ENCODE measurements around the gene TMEM100.

Gene TMEM100

DNA sequence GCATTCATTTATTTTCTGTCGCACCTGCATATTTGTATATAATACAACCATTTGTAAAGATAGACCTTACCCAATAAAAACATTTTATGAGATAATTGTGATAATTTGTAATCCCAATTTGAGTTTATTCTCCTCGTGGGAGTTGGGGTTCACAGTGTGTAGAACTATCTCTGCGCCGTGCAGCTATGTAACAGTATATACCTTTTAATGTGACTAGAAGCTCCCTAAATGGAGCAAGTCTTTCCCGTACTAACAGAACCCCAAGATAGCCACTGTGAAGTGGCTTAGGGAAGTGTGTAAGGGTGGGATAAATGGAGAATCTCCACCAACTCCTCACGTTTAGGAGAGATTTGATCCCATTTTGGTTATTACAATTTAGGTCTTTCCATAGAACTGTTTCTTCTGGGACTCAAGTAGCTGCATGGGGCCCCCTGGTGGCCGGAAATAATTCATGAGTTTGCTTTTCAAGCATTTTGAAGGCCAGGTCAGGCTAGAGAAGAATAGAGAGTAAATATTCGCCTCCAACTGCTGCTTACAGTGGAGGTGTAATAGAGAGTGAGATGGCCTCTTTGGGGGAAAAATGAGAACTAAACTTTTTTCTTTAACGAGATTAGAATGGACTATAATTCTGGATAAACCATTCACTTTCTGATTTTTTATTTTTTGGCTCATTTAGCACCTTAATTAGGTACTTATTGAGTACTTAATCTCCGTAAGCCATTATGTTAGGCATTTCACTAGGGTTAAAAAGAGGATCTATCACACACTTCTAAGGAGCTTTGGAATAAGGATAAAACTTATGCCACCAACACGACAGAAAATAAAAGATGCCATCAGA, 4.5 kb downstream of the TMEM100 start:
- DNase-seq, result peak; percentile 76

DNA sequence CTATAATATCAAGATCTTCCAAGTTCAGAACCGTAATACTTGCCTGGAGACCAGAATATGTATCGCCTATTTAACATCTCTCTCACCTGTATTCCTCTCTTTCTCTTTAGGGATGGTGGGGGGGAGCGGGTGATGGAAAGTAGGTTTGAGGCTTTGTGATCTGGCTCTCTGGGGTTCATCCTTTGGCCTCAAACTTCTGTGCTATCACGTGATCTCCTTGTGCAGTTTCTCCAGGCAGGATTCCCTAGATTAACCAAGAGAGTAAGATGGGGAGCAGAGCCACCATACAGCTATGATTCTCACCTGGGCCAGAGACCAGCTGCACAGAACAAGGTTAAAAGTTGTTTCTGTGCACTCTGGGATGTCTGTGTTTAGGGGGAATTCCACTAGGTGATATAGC, 5.2 kb downstream of the TMEM100 start:
- no peak for DNase-seq

DNA sequence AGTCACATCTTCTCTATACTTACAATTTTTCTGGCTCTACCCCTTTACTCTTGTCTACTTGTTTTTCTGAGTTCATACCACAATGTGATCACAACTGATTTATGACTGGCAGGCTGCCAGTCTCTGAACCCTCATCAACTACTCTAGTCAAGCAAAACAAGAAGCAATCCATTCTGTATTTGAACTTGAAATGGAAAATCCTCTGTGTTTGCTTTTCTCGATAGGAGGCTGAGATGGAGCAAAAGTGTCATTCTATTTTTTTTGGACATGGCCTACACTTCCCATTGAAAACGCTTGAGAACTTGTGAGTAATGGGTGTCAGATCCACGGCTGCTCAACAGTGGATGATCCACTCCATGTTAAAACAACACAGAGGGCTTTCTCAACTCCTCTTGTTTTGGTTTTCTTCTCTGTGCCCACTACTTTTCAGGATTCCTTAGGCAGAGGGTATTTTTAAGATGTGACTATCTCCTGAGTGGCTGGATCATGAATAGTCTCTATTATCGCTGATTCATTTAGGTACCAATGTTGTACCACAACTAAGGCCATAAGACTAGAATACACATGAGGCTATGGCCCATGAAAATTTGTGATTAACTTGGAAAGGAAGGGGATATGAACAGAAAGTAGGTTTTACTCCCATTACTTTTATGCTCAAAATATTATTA, 11.7 kb downstream of the TMEM100 start:
- no peak for DNase-seq

DNA sequence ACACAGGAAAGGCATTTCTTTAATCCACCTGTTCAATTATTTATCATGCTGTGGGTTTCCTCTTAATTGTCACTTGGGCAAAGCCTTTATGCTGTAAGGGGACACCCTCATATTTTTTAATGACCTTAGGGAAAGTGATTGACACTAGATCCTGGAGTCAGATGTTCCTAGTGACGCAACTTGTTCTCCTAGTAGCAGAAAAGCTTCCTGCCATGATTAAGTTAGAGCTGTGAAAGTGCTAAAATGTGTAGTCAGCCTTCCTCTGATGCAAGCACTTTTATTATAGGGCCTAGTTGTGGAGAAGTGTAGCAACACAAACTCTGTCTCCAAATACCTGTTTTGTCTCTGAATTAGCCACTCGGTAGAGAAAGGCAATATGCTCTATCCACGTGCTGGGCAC, 12.3 kb downstream of the TMEM100 start:
- peak; percentile 16 for DNase-seq

DNA sequence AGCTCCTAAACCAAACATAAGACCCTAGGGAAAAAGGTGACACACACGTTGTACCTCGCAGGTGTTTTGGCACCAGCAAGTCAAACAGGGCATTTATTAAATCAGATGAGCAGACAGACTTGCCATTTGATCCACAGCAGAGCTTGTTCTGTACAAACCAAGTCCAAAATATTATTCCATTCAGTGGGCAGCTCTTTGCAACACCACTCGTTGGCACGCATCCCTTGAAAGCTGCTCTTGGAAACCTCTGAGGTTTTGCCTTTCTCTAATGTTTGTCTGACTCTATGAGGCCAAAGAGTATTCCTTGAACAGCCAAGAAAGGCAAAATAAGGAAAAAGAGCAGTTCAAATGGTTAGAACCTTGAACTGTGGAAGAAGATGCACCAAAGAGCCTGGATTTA, 12.7 kb downstream of the TMEM100 start:
- DNase-seq, result peak; percentile 24

DNA sequence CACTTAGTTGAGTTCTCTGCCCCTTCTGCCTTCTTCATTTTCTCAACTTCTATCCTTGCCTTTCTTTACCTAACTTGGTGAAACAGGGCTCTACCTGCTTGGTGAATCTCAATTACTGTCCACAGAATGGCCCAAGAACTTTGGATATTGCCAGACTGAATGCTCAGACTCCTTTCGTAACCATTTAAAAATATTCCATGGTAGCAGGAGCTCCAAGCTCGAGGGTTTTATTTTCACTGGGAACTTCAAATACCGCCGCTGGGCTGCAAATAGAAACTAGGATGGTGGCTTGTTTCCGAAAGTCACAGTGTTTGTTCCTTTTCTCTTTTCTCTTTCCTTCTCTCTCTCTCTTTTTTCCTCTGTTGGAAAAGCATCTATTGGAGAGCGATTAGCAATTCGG, 13.2 kb downstream of the TMEM100 start:
- DNase-seq, result no peak

DNA sequence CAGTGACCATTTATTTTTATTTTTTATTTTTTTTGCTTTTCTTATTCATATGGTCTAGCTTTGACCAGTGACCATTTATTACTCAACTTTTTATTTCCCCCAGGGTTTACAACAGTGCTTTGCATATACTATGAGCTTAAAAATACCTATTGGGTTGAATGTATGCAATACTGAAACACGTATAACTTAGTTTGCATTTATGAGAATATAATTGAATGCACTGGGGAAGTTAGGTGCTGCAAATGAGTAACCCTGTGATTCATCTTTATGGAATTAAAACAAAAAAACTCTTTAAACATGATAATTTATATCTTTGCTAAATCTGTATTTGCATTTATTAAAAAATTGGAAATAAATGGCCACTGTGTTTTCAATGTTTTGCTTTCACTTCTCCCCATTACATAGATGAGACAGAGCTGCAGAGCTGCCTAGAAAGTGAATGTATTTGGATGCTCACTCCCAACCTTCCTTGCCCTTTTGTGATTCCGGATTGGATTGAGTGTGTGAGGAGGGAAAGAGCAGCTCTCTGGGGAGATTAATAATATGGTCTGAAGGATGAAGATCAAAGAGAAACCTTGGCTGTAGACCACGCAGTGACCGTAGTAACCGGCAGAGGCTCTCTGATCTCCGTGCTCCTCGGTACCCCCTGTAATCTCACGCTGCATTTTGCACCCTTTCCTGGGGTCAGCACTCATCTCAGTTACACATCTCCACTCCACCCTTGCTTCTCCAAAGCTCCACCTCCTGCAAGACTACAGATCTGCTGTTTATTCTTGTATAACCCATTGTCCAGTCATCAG, 14.3 kb downstream of the TMEM100 start:
- no peak for DNase-seq

DNA sequence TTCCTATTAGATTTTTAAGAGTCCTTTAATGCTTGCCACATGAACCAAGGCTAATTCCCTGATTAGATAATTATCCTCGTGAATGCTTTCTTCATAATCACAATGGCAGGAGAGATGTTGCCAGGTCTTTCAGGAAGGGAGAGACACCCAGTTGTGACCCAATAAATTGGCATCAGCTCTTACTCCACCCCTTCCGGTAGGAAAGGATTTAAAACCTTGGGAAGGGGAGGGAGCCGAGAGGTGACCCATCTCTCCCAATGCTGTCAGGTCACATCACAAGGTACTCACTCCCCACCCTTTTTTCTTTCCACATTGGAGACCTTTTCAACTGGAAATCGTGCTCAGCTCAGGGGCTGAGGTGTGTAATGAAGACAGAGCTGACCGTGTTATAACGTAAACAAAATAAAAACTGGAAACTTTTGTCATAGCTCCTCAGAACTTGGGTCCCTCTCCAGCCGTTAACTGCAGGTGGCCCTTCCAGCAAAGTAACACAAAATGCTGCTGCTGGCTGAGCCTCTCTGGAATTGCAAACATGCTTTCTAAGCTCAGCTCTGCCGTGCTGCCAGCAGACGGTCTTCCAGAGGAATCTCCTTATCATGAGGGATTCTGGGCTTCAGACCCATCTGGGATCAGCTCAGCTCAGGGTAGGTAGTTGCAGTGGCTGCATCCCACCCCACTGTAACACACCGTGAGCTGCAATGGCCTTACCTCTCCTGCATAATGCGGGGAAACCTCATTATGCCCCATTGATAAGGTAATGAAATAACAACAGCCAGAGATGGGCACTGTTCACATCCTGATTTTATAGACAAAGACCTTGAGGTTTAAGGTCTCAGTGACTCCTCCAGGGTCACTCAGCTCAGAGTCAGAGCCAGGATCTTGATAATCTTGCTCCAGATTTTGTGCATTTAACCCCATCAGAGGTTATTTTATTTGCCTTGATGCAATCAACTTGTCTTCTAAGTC, 15.6 kb downstream of the TMEM100 start:
- DNase-seq, result no peak

DNA sequence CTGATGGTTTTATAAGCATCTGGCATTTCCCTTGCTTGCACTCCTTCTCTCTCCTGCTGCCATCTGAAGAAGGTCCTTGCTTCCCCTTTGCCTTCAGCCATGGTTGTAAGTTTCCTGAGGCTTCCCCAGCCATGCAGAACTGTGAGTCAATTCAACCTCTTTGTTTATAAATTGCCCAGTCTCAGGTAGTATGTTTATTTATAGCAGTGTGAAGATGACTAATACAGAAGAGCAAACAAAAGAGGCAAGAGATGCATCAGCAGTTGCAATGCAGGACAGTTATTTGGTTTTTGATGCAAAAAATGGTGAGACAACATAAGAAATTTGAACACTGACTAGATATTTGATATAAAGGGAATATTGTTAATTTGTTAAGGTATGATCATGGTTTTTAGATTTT, 16.8 kb downstream of the TMEM100 start:
- DNase-seq, result no peak

DNA sequence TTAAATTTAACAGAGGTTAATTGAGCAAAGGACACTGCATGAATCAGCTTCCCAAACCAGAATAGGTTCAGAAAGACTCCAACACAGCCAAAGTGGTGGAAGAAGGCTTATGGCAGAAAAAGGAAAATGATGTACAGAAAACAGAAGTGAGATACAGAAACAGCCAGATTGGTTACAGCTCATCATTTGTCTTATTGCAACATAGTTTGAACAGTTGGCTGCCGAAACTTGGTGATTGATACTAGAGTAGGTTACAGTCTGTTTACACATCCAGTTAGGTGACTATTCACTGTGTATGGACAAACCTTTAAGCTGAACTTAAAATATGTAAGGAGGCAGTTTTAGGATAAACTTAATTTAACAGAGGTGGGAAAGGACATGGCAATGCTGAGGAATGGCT, 18.3 kb downstream of the TMEM100 start:
- no peak for DNase-seq

DNA sequence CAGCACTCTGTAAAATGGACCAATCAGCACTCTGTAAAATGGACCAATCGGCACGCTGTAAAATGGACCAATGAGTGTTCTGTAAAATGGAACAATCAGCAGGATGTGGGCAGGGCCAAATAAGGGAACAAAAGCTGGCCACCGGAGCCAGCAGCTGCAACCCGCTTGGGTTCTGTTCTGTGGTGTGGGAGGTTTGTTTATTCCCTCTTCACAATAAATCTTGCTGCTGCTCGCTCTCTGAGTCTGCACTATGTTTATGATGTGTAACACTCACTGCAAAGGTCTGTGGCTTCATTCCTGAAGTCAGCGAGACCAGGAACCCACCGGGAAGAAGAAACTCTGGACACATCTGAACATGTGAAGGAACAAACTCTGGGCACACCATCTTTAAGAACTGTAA, 20.5 kb downstream of the TMEM100 start:
- no peak for DNase-seq

DNA sequence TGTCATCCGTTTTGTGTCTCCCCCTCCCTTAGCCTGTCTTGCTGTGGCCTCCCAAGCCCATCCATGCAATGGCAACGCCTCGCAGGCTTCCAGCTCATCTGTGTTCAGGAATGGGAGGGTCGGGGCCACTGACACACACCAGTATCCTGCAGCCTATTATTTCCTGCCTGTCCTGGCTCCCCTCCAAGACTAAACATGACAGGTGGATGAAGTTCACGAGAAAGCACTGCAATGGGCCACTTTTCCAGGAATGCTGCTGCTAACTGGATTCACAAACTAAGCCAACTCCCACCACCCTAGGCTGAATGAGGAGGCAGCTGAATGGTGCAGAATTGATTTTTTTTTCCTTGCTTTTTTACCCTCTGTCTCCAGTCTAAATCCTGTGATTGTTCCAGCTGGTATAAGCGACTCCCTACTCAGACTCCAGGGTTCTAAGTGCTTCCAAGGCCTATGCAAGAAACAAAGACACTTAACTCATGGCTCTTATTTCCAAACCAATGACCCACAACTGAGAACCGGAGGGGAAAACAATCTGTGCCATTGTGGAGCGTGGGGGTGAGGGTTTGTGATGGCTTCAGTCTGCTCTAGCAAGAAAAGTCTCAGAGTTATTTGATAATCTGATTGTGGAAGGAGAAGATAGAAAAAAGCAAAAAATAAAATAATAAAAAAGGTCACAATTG, 23.3 kb downstream of the TMEM100 start:
- DNase-seq, result no peak

DNA sequence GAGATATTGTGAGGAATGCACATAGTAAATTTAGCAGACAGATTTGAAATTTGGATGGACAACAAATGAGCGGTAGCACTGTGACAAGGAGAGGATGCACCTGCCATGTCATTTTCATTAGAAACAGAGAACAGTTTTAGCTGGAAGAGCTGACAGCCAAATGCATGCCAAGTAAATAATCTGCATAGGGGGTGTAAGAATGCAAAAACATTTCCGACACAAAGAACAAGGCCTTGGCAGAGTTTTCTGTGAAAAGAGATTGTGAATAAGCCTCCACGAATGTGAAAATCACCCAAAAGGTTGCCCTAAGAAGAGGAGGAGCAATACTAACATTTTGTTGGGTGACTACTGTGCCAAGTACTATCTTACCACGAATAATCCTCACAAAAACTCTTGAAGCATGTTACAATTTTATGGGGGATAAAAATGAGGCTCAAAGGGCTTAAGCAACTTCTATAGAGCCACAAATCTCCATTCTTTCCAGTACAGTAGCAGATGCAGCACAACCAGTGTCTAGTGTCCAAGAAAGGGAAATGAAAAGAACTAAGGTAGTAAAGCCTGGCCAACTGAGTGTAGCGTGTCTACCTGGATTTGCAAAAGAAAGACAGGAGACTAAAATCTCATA, 28.3 kb downstream of the TMEM100 start:
- no peak for DNase-seq

DNA sequence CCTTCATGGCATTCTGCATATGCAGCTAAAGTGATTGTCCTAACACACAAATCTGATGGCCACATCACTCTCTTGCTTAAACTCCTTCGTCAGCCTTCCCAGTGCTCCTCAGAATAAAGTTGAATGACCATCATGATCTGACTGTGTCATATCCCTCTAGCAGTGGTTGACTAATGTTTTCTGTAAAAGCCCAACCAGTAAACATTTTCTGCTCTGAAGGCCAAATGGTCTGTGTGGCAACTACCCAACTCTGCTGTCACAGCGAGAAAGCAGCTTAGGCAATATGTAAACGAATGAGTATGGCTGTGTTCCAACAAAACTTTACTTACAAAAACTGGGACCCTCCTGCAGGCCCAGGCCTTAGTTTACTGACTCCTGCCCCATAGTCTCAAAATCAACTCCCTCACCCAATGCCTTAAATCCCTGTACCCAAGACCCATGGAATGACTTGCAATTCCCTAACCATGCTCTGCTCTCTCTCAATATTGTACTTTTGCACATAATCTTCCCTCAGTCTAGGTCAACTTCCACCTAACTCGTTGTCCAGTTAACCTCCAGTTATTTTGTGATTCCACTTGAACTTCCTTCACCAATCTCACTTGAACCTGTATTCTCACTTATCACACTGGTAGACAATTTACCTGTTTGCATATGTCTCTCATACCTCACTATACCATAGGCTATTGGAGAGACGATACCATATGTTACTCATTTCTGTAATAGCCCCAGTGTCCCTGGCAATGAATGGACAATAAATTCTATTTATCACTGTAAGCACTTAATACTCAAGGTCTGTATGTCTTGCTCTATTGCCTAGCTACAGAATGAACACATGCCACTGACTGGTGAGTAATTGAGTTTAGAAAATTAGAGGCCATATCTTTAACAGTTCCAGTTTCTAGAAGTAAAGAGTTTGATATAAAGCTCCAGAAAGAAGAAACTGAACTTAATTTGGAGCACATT, 29.1 kb downstream of the TMEM100 start:
- no peak for DNase-seq

DNA sequence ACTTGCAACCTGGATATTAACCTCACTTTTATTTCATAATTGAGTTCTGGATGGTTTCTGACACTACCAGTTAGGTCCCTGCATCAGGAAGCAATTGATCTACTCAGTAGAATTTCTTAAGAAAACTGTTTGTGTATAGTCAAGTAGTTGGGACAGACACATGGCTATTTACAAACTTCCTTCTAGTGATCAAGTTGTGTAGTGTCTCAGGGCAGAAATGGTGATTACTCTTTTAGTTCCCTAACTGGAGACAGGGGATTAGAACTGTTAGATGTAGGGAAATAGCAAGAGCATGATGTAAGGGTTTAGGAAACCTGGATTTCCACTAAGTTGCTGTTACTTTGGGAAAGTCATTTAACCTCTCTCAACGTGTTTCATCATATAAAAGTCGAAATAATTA, 30.4 kb downstream of the TMEM100 start:
- DNase-seq, result no peak

DNA sequence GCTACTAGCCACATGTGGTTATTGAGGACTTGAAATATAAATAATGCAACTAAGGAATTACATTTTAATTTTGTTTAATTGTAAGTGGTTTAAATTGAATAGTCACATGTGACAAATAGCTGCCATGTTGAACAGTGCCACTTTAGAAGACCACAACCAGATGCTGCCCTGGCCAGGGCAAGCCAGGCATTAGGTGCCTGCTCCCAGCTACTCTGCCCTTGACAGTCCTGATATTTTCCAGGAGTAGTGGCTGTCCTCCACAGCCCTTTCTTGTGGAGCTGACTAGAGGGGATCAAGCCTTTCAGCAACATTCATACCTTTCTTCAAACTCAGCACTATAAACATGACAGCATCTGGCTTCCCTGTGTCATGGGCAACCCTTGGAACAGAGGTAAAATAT, 31.0 kb downstream of the TMEM100 start:
- DNase-seq, result no peak

DNA sequence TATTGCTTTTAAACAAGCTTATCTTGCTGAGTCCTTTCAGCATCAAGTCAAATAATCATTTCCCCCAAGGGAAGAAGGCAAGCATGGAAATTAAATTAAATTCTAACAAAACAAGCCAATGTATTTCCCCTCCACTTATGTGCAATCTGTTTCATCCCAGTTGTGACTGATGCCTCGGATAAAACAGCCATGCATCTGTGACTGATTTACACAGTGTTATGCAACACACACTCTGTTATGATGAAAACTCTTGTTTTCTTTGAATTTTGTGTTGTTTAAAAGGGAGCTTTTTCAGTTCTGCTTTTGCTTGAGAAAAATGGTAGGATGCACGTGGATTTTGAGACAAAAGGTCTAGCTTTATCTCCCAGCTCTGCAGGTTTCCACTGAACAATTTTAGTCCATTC, 32.6 kb downstream of the TMEM100 start:
- no peak for DNase-seq

DNA sequence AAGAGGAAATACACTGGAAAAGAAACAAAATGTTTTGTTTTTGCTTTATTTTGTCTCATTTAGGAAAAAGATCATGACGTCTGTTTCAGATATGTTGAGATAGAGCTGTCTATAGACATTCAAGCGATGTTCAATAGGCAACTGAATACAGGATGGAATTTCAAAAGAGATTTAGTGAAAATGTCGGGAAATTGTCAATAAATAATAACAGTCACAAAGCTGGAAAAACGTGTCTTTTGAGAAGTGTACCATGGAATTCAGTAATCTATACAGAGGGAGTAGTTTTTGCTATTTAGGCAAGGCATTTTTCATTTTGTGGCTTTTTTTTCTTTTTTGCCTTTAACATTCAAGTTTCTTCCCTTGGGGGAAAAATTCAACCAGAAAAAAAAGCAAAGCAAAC, 33.0 kb downstream of the TMEM100 start:
- DNase-seq, result no peak

DNA sequence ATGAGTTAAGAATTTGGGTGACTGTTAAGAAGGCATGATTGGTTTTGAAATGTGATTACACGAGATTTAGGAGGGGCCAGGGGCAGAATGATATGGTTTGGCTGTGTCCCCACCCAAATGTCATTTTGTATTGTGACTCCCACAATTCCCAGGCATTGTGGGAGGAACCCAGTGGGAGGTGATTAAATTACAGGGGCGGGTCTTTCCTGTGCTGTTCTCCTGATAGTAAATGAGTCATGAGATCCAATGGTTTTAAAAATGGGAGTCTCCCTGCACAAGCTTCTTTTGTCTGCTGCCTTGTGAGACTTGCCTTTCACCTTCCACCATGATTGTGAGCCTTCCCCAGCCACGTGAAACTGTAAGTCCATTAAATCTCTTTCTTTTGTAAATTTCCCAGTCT, 34.6 kb downstream of the TMEM100 start:
- DNase-seq, result no peak

DNA sequence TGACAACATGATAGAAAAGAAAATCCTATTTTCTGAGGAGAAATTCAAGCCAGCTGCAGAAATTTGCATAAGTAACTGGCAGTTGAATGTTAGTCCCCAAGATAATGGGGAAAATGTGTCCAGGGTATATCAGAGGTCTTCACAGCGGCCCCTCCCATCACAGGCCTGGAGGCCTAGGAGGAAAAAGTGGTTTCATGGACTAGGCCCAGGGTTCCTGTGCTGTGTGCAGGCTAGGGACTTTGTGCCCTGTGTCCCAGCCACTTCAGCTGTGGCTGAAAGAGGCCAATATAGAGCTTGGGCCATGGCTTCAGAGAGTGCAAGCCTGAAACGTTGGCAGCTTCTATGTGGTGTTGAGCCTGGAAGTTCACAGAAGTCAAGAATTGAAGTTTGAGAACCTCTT, 35.6 kb downstream of the TMEM100 start:
- no peak for DNase-seq
